Smooth muscle cell (in vitro differentiated cells): Measurements from ENCODE around the gene OSBPL6. TPM values are rescaled to one million over a fixed set of nuclear protein-coding genes. Genes with fewer than 3 reads are reported as not detected.

ENCODE experiments used
- DNase-seq: peaks from one replicate; lab custom pipeline; 2025; ENCODE audit not compliant: unreplicated experiment; lab: John Stamatoyannopoulos, UW
- H2AFZ ChIP-seq: fragments of 200-600 bp; sonication (generic); 2 replicates; pipeline ENCODE4 v1.6.0; 2016; ENCODE audit warnings: antibody characterized with exemption, low read depth, mild to moderate bottlenecking
- H3F3A ChIP-seq: fragments of 200-600 bp; sonication (generic); 2 replicates; pipeline ENCODE4 v1.6.0; 2017; ENCODE audit warnings: antibody characterized with exemption, low read depth
- H3K27ac ChIP-seq: fragments of 200-600 bp; sonication (generic); 2 replicates; pipeline ENCODE4 v1.5.1; 2016; ENCODE audit warnings: low read depth, mild to moderate bottlenecking
- H3K27me3 ChIP-seq: fragments of 200-600 bp; sonication (generic); 2 replicates; pipeline ENCODE4 v1.6.1; 2016; ENCODE audit warnings: low read depth, mild to moderate bottlenecking
- H3K36me3 ChIP-seq: fragments of 200-600 bp; sonication (generic); 2 replicates; pipeline ENCODE4 v1.5.1; 2016; ENCODE audit warnings: low read depth
- H3K4me1 ChIP-seq: fragments of 200-600 bp; sonication (generic); 2 replicates; pipeline ENCODE4 v1.5.1; 2016; ENCODE audit warnings: low read depth
- H3K4me2 ChIP-seq: fragments of 200-600 bp; sonication (generic); 2 replicates; pipeline ENCODE4 v1.6.0; 2016; ENCODE audit warnings: mild to moderate bottlenecking
- H3K4me3 ChIP-seq: fragments of 200-600 bp; sonication (generic); 2 replicates; pipeline ENCODE4 v1.5.1; 2016; ENCODE audit warnings: mild to moderate bottlenecking
- H3K79me2 ChIP-seq: fragments of 200-600 bp; sonication (generic); 2 replicates; pipeline ENCODE4 v1.6.0; 2016; ENCODE audit warnings: low read depth, mild to moderate bottlenecking
- H3K9ac ChIP-seq: fragments of 200-600 bp; sonication (generic); 2 replicates; pipeline ENCODE4 v1.6.0; 2016; ENCODE audit warnings: low read depth
- H3K9me3 ChIP-seq: fragments of 200-600 bp; sonication (generic); replicated peaks from 2 replicates; pipeline ENCODE4 v1.5.1; 2016; ENCODE audit warnings: low read depth
- H4K20me1 ChIP-seq: fragments of 200-600 bp; sonication (generic); 2 replicates; pipeline ENCODE4 v1.6.0; 2016; ENCODE audit warnings: low read depth
- CTCF ChIP-seq: fragments of 200-600 bp; sonication (generic); IDR thresholded peaks from 2 replicates; pipeline ENCODE4 v1.5.1; 2017; ENCODE audit warnings: borderline replicate concordance, mild to moderate bottlenecking, antibody characterized with exemption; ENCODE audit not compliant: insufficient read depth, poor library complexity, severe bottlenecking
- WGBS: methylation state at CpG from one replicate; pipeline ENCODE4 v1.1.7; 2016; ENCODE audit warnings: low lambda C conversion rate; 5-methylcytosine and 5-hydroxymethylcytosine counted together
- polyA plus RNA-seq: library from polyadenylated mRNA; unstranded; fragments of >200 nt; fragmentation: Nextera tagmentation; extraction: Ambion mirVana; gene quantifications from 2 replicates; pipeline ENCODE4 v1.2.1, GENCODE V29; 2016
- total RNA-seq: library from RNA; depleted of rRNA; stranded (reverse); fragments of >200 nt; gene quantifications from 2 replicates; pipeline ENCODE4 v1.2.3, GENCODE V29; 2014

Gene OSBPL6
- total and polyA plus RNA-seq, 2 experiments from 2014 or later, result 7.4 to 7.6 TPM

GRCh38 chr2:178263159-178263860 lies 69.0 kb downstream of the OSBPL6 start:
- H3K27me3 ChIP-seq, result no peaks in the 10 kb centered on the region
- no peaks in the 10 kb centered on the region for H3K9me3 ChIP-seq
- no peaks in the 10 kb centered on the region for H3K4me1 ChIP-seq
- H3K9ac ChIP-seq, result no peak overlapping the region
- no peak overlapping the region for H3K4me2 ChIP-seq
- no peak overlapping the region for H3K27ac ChIP-seq
- no peak overlapping the region for H2AFZ ChIP-seq
- H3F3A ChIP-seq, result peaks cover 3% of the 10 kb centered on the region
- H3K36me3 ChIP-seq, result no peaks in the 10 kb centered on the region
- no peak for TF ChIP-seq CTCF
- 83% methylated on average over 13 of the region's 13 CpGs for WGBS
- no peak for DNase-seq
- no peaks in the 10 kb centered on the region for H3K79me2 ChIP-seq
- no peak overlapping the region for H3K4me3 ChIP-seq
- no peaks in the 10 kb centered on the region for H4K20me1 ChIP-seq

- H3K36me3 ChIP-seq, result no peaks in the 10 kb centered on the region
- H3K4me1 ChIP-seq, result no peaks in the 10 kb centered on the region
- H4K20me1 ChIP-seq, result no peaks in the 10 kb centered on the region
- no peak for TF ChIP-seq CTCF
- no peak overlapping the region for H3K27ac ChIP-seq
- H3K9me3 ChIP-seq, result no peaks in the 10 kb centered on the region
- H2AFZ ChIP-seq, result no peak overlapping the region
- no peak overlapping the region for H3K4me3 ChIP-seq
- no peaks in the 10 kb centered on the region for H3K79me2 ChIP-seq
- H3F3A ChIP-seq, result peaks cover 3% of the 10 kb centered on the region
- no peak overlapping the region for H3K4me2 ChIP-seq
- 67% methylated on average over 2 of the region's 2 CpGs for WGBS
- H3K9ac ChIP-seq, result no peak overlapping the region
- H3K27me3 ChIP-seq, result no peaks in the 10 kb centered on the region
- DNase-seq, result no peak
Measured at GRCh38 chr2:178264211-178264610, 69.9 kb downstream of the OSBPL6 start.

GRCh38 chr2:178265851-178266250 lies 71.5 kb downstream of the OSBPL6 start:
- H4K20me1 ChIP-seq, result no peaks in the 10 kb centered on the region
- H2AFZ ChIP-seq, result no peak overlapping the region
- DNase-seq, result no peak
- H3K79me2 ChIP-seq, result no peaks in the 10 kb centered on the region
- WGBS, result 71% methylated on average over 6 of the region's 6 CpGs
- H3K4me1 ChIP-seq, result no peaks in the 10 kb centered on the region
- H3K27me3 ChIP-seq, result no peaks in the 10 kb centered on the region
- H3K36me3 ChIP-seq, result no peaks in the 10 kb centered on the region
- no peaks in the 10 kb centered on the region for H3K9me3 ChIP-seq
- no peak overlapping the region for H3K4me2 ChIP-seq
- TF ChIP-seq CTCF, result no peak
- peaks cover 3% of the 10 kb centered on the region for H3F3A ChIP-seq
- H3K4me3 ChIP-seq, result no peak overlapping the region
- no peak overlapping the region for H3K27ac ChIP-seq
- H3K9ac ChIP-seq, result no peak overlapping the region

GRCh38 chr2:178266445-178266844 lies 72.1 kb downstream of the OSBPL6 start:
- Histone ChIP-seq H3K9ac (no peak overlapping the region), H3K79me2 (no peaks in the 10 kb centered on the region), H2AFZ (no peak overlapping the region), H3K27me3 (no peaks in the 10 kb centered on the region), H3K4me1 (no peaks in the 10 kb centered on the region), H3F3A (peaks cover 3% of the 10 kb centered on the region), H3K4me3 (no peak overlapping the region), H4K20me1 (no peaks in the 10 kb centered on the region), H3K9me3 (no peaks in the 10 kb centered on the region), H3K27ac (no peak overlapping the region), H3K4me2 (no peak overlapping the region), H3K36me3 (no peaks in the 10 kb centered on the region)
- no peak for DNase-seq
- TF ChIP-seq CTCF, result no peak
- WGBS, result 84% methylated on average over 5 of the region's 5 CpGs
